ENCODE results near the gene SKA2.

DNA sequence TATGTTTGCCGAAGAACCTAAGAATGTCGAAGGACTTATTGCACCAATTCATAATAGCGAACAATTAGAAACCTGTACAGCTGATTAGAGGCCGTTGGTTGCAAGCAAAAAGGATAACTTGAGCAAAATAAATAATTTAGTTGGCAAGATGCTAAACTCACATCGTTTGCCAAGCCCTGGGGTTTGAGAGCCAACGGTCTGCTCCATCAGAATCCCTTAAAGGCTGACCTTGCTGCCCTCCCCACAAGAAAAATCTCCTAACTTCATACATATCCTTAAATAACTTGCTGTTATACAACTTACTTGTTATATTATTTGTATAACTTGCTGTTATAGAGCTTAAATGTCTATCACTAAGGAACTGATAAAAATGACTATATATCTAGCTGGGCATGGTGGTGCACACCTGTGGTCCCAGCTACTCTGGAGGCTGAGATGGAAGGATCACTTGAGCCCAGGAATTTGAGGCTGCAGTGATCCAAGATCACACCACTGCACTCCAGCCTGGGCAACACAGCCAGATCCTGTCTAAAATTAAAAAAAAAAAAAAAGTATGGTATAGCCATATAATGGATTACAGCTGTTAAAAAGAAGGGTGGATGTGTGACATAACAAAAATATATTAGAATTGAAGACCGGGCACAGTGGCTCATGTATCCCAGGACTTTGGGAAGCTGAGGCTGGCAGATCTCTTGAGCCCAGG, 46.4 kb downstream of the SKA2 start:
- no peak for TF ChIP-seq POLR2AphosphoS5 (IDR thresholded peaks at IDR 0.05; ENCODE audit: borderline replicate concordance, low read depth, low read length)
- no peak for TF ChIP-seq EZH2 (IDR thresholded peaks at IDR 0.05)
- TF ChIP-seq FOXP2 (optimal IDR thresholded peaks at IDR 0.05; ENCODE audit: control extremely low read depth, extremely low read length, insufficient read depth) = no peak

Data from SK-N-MC (cell line).